GM23338 (cell line): ENCODE data around the gene MGAT3. TPM values are rescaled to one million over a fixed set of nuclear protein-coding genes. Genes with fewer than 3 reads are reported as not detected.

Source experiments
- ATAC-seq: fragments of 200-7000 bp; cut with Tn5 transposase; 3 replicates; pipeline ENCODE4 v1.9.1; 2020
- DNase-seq: peaks from one replicate; pipeline ENCODE4 v3.0.0-alpha.2; 2015; ENCODE audit warnings: low spot score
- H2AFZ ChIP-seq: fragments of 200-600 bp; sonication (generic); 2 replicates; pipeline ENCODE4 v1.8.0; 2016; ENCODE audit warnings: antibody characterized with exemption, mild to moderate bottlenecking, moderate library complexity
- H3F3A ChIP-seq: fragments of 200-600 bp; sonication (generic); replicated peaks from 2 replicates; pipeline ENCODE4 v1.8.0; 2017; ENCODE audit warnings: antibody characterized with exemption, mixed run types, low read depth
- H3K27ac ChIP-seq: fragments of 200-600 bp; sonication (generic); 2 replicates; pipeline ENCODE4 v1.6.1; 2016; ENCODE audit warnings: low read depth
- H3K27me3 ChIP-seq: fragments of 200-600 bp; sonication (generic); 2 replicates; pipeline ENCODE4 v1.8.0; 2016; ENCODE audit warnings: mild to moderate bottlenecking, mixed run types, moderate library complexity; ENCODE audit not compliant: insufficient read depth
- H3K36me3 ChIP-seq: fragments of 200-600 bp; sonication (generic); 2 replicates; pipeline ENCODE4 v1.8.0; 2016; ENCODE audit warnings: mild to moderate bottlenecking; ENCODE audit not compliant: insufficient read depth
- H3K4me1 ChIP-seq: fragments of 200-600 bp; sonication (generic); 2 replicates; pipeline ENCODE4 v1.8.0; 2016; ENCODE audit warnings: mild to moderate bottlenecking, moderate library complexity; ENCODE audit not compliant: insufficient read depth
- H3K4me2 ChIP-seq: fragments of 200-600 bp; sonication (generic); 2 replicates; pipeline ENCODE4 v1.7.1; 2017; ENCODE audit warnings: mixed run types
- H3K4me3 ChIP-seq: fragments of 200-600 bp; sonication (generic); 2 replicates; pipeline ENCODE4 v1.6.1; 2016; ENCODE audit warnings: mixed run types
- H3K79me2 ChIP-seq: fragments of 200-600 bp; sonication (generic); replicated peaks from 2 replicates; pipeline ENCODE4 v1.8.0; 2017; ENCODE audit warnings: mild to moderate bottlenecking; ENCODE audit not compliant: insufficient read depth
- H3K9me2 ChIP-seq: fragments of 200-600 bp; sonication (generic); 2 replicates; pipeline ENCODE4 v1.8.0; 2017; ENCODE audit not compliant: insufficient read depth
- H4K20me1 ChIP-seq: fragments of 200-600 bp; sonication (generic); replicated peaks from 2 replicates; pipeline ENCODE4 v1.8.0; 2017; ENCODE audit warnings: mild to moderate bottlenecking; ENCODE audit not compliant: insufficient read depth
- H3K27ac Mint-ChIP-seq: 2 replicates; pipeline ENCODE4 v1.8.0; 2020; ENCODE audit warnings: inconsistent platforms, mild to moderate bottlenecking, moderate library complexity, mixed read lengths
- H3K27me3 Mint-ChIP-seq: 3 replicates; pipeline ENCODE4 v1.8.0; 2022; ENCODE audit warnings: low read depth, mild to moderate bottlenecking, moderate library complexity, mixed read lengths, inconsistent platforms; ENCODE audit not compliant: insufficient read depth, poor library complexity
- H3K36me3 Mint-ChIP-seq: 3 replicates; pipeline ENCODE4 v1.8.0; 2021; ENCODE audit warnings: low read depth, mild to moderate bottlenecking, inconsistent platforms, moderate library complexity, mixed read lengths
- H3K4me1 Mint-ChIP-seq: 3 replicates; pipeline ENCODE4 v1.8.0; 2020; ENCODE audit warnings: mild to moderate bottlenecking, inconsistent platforms, mixed read lengths
- H3K4me3 Mint-ChIP-seq: 3 replicates; pipeline ENCODE4 v1.8.0; 2021; ENCODE audit warnings: moderate library complexity, mild to moderate bottlenecking, inconsistent platforms, mixed read lengths
- H3K9me3 Mint-ChIP-seq: 3 replicates; pipeline ENCODE4 v1.8.0; 2020; ENCODE audit warnings: moderate library complexity, mild to moderate bottlenecking, inconsistent platforms, mixed read lengths
- CTCF ChIP-seq, 2 experiments: fragments of 200-600 bp in 1 of 2; sonication (generic) in 1 of 2; conservative IDR thresholded peaks; 2 replicates each; pipeline versions ENCODE4 v1.5.1 to v1.6.1; 2016 to 2017; ENCODE audit warnings: antibody characterized with exemption in 2 of 2, low read depth in 2 of 2, mild to moderate bottlenecking in 2 of 2, moderate library complexity in 1 of 2
- EZH2phosphoT487 ChIP-seq: fragments of 200-600 bp; sonication (generic); IDR thresholded peaks from one replicate; pipeline ENCODE4 v1.8.1; 2018; ENCODE audit warnings: antibody characterized with exemption; ENCODE audit not compliant: unreplicated experiment
- POLR2AphosphoS5 ChIP-seq: IDR thresholded peaks from 2 replicates; pipeline ENCODE4 v1.6.1; 2016; ENCODE audit warnings: antibody characterized with exemption, low read depth
- ZNF331 ChIP-seq: fragments of 250-450 bp; sonication (Bioruptor Pico); IDR thresholded peaks from 2 replicates; pipeline ENCODE4 v1.5.0; 2020; ENCODE audit warnings: low read depth, mild to moderate bottlenecking, moderate library complexity
- polyA plus RNA-seq: library from polyadenylated mRNA; unstranded; fragments of >200 nt; fragmentation: Nextera tagmentation; extraction: Ambion mirVana; gene quantifications from 2 replicates; pipeline ENCODE4 v1.2.1, GENCODE V29; 2016
- total RNA-seq: library from RNA; depleted of rRNA; stranded (reverse); fragments of >200 nt; shearing (Covaris generic); gene quantifications from 2 replicates; pipeline ENCODE4 v1.2.3, GENCODE V29; 2014
- TF ChIP-seq, protein P1 (sequence below): fragments of 250-450 bp; sonication (Bioruptor Pico); IDR thresholded peaks from 2 replicates; pipeline ENCODE4 v1.5.0; 2020; ENCODE audit warnings: mild to moderate bottlenecking, moderate library complexity

Gene MGAT3
- total and polyA plus RNA-seq, 2 experiments from 2014 or later = 1.7 to 10.2 TPM

DNA sequence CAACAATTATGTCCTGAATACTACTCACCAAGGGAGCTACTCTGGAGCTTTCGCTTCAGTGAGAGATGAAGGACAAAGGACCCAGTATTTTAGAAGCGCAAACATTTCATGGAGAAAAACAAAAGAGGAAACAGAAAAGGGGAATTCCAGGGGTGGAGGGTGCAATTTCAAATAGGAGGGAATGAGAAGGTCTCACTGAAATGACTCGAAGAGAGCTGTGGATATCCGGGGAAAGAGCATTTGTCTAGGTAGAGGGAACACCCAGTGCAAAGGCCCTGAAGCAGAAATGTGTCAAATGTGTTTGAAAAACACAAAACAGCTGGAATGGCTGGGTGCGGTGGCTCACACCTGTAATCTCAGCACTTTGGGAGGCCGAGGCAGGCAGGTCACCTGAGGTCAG is 73.3 kb downstream of the MGAT3 start (continued):
- TF ChIP-seq, protein P1, sequence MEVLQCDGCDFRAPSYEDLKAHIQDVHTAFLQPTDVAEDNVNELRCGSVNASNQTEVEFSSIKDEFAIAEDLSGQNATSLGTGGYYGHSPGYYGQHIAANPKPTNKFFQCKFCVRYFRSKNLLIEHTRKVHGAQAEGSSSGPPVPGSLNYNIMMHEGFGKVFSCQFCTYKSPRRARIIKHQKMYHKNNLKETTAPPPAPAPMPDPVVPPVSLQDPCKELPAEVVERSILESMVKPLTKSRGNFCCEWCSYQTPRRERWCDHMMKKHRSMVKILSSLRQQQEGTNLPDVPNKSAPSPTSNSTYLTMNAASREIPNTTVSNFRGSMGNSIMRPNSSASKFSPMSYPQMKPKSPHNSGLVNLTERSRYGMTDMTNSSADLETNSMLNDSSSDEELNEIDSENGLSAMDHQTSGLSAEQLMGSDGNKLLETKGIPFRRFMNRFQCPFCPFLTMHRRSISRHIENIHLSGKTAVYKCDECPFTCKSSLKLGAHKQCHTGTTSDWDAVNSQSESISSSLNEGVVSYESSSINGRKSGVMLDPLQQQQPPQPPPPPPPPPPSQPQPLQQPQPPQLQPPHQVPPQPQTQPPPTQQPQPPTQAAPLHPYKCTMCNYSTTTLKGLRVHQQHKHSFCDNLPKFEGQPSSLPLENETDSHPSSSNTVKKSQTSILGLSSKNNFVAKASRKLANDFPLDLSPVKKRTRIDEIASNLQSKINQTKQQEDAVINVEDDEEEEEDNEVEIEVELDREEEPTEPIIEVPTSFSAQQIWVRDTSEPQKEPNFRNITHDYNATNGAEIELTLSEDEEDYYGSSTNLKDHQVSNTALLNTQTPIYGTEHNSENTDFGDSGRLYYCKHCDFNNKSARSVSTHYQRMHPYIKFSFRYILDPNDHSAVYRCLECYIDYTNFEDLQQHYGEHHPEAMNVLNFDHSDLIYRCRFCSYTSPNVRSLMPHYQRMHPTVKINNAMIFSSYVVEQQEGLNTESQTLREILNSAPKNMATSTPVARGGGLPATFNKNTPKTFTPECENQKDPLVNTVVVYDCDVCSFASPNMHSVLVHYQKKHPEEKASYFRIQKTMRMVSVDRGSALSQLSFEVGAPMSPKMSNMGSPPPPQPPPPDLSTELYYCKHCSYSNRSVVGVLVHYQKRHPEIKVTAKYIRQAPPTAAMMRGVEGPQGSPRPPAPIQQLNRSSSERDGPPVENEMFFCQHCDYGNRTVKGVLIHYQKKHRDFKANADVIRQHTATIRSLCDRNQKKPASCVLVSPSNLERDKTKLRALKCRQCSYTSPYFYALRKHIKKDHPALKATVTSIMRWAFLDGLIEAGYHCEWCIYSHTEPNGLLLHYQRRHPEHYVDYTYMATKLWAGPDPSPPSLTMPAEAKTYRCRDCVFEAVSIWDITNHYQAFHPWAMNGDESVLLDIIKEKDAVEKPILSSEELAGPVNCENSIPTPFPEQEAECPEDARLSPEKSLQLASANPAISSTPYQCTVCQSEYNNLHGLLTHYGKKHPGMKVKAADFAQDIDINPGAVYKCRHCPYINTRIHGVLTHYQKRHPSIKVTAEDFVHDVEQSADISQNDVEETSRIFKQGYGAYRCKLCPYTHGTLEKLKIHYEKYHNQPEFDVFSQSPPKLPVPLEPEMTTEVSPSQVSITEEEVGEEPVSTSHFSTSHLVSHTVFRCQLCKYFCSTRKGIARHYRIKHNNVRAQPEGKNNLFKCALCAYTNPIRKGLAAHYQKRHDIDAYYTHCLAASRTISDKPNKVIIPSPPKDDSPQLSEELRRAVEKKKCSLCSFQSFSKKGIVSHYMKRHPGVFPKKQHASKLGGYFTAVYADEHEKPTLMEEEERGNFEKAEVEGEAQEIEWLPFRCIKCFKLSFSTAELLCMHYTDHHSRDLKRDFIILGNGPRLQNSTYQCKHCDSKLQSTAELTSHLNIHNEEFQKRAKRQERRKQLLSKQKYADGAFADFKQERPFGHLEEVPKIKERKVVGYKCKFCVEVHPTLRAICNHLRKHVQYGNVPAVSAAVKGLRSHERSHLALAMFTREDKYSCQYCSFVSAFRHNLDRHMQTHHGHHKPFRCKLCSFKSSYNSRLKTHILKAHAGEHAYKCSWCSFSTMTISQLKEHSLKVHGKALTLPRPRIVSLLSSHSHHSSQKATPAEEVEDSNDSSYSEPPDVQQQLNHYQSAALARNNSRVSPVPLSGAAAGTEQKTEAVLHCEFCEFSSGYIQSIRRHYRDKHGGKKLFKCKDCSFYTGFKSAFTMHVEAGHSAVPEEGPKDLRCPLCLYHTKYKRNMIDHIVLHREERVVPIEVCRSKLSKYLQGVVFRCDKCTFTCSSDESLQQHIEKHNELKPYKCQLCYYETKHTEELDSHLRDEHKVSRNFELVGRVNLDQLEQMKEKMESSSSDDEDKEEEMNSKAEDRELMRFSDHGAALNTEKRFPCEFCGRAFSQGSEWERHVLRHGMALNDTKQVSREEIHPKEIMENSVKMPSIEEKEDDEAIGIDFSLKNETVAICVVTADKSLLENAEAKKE (CRISPR knock-in tag) = no peak
- TF ChIP-seq EZH2phosphoT487 (no peak), POLR2AphosphoS5 (no peak)

- no peaks in the 10 kb centered on the region for H3K9me3 Mint-ChIP-seq
- H3K27me3 Mint-ChIP-seq = peaks cover 34% of the 10 kb centered on the region
- ATAC-seq (no peak), DNase-seq (peak; percentile 89)
- H3K36me3 Mint-ChIP-seq = peaks cover 35% of the 10 kb centered on the region
- Histone ChIP-seq H3K27ac (0 out of 2 replicates have a peak overlapping the region, but pooled peaks have one; percentile 50), H3K4me3 (peak overlapping the region; percentile 77; the same call in 1 of the 2 replicates), H3K27me3 (no peaks in the 10 kb centered on the region), H3K4me2 (peak overlapping the region; percentile 96), H3K9me2 (no peaks in the 10 kb centered on the region), H4K20me1 (peaks cover 32% of the 10 kb centered on the region), H3K79me2 (peaks cover 21% of the 10 kb centered on the region), H3K36me3 (peaks cover 10% of the 10 kb centered on the region), H3K4me1 (peaks cover 47% of the 10 kb centered on the region), H2AFZ (no peak overlapping the region), H3F3A (peaks cover 39% of the 10 kb centered on the region)
- H3K4me1 Mint-ChIP-seq = peaks cover 61% of the 10 kb centered on the region
- H3K27ac Mint-ChIP-seq = no peak overlapping the region
- no peak for TF ChIP-seq ZNF331 (CRISPR knock-in tag)
- TF ChIP-seq CTCF (conservative IDR thresholded peaks at IDR 0.05; ENCODE audit: low read depth in 2 of 2) = peak; percentile 26 to 31; a peak in 2 of 4 replicates
- peak overlapping the region; percentile 89 for H3K4me3 Mint-ChIP-seq
Measured at GRCh38 chr22:39530692-39531331, 74.0 kb downstream of the MGAT3 start.
